Neuron (in vitro differentiated cells): ENCODE measurements around the gene FOXK1.

Experiments used
- H2AFZ ChIP-seq: one replicate; pipeline ENCODE4 v1.6.1; 2013; ENCODE audit warnings: low read depth, mild to moderate bottlenecking, inconsistent platforms, low read length, moderate library complexity
- H3K27me3 ChIP-seq: one replicate; pipeline ENCODE4 v1.6.1; 2013; ENCODE audit warnings: low read length; ENCODE audit not compliant: insufficient read depth
- H3K36me3 ChIP-seq: one replicate; pipeline ENCODE4 v1.6.1; 2013; ENCODE audit warnings: low read length; ENCODE audit not compliant: insufficient read depth
- H3K4me1 ChIP-seq: one replicate; pipeline ENCODE4 v1.6.1; 2013; ENCODE audit warnings: low read length; ENCODE audit not compliant: insufficient read depth
- H3K4me3 ChIP-seq: 2 replicates; pipeline ENCODE4 v1.5.1; 2013; ENCODE audit warnings: mild to moderate bottlenecking, low read length, moderate library complexity
- H3K9me3 ChIP-seq: one replicate; pipeline ENCODE4 v1.6.1; 2013; ENCODE audit warnings: low read length

FOXK1 gene

GRCh38 chr7:4693152-4693551, 11.1 kb downstream of the FOXK1 start:
- Histone ChIP-seq H3K9me3 (no peaks in the 10 kb centered on the region), H3K36me3 (no peaks in the 10 kb centered on the region), H3K4me3 (no peak overlapping the region), H2AFZ (no peak overlapping the region), H3K4me1 (peaks cover 5% of the 10 kb centered on the region), H3K27me3 (no peaks in the 10 kb centered on the region)

DNA sequence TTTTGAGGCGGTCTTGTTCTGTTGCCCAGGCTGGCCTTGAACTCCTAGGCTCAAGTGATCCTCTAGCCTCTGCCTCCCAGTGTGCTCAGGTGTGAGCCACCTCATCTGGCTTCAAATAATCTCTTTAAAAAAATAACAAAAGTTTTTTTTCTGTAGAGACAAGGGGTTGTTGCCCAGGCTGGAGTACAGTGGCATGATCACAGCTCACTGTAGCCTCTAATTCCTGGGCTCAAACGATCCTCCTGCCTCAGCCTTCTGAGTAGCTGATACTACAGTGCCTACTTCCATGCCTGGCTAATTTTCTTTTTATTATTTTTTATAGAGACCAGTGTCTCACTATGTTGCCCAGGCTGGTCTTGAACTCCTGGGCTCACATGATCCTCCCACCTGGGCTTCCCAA, 11.7 kb downstream of the FOXK1 start:
- no peak overlapping the region for H3K4me3 ChIP-seq
- H3K9me3 ChIP-seq, result no peaks in the 10 kb centered on the region
- no peaks in the 10 kb centered on the region for H3K36me3 ChIP-seq
- H3K27me3 ChIP-seq, result no peaks in the 10 kb centered on the region
- no peak overlapping the region for H2AFZ ChIP-seq
- H3K4me1 ChIP-seq, result peaks cover 5% of the 10 kb centered on the region

- H3K4me1 ChIP-seq, result peaks cover 5% of the 10 kb centered on the region
- H2AFZ ChIP-seq, result no peak overlapping the region
- H3K36me3 ChIP-seq, result no peaks in the 10 kb centered on the region
- H3K9me3 ChIP-seq, result no peaks in the 10 kb centered on the region
- H3K27me3 ChIP-seq, result no peaks in the 10 kb centered on the region
- no peak overlapping the region for H3K4me3 ChIP-seq
Measured at GRCh38 chr7:4694305-4694704, 12.2 kb downstream of the FOXK1 start.

- H3K36me3 ChIP-seq, result no peaks in the 10 kb centered on the region
- no peaks in the 10 kb centered on the region for H3K27me3 ChIP-seq
- no peak overlapping the region for H2AFZ ChIP-seq
- no peaks in the 10 kb centered on the region for H3K4me1 ChIP-seq
- H3K9me3 ChIP-seq, result no peaks in the 10 kb centered on the region
- H3K4me3 ChIP-seq, result no peak overlapping the region
Measured at GRCh38 chr7:4698707-4699275, 16.7 kb downstream of the FOXK1 start.

- H3K4me1 ChIP-seq, result no peaks in the 10 kb centered on the region
- H3K36me3 ChIP-seq, result no peaks in the 10 kb centered on the region
- H3K27me3 ChIP-seq, result no peaks in the 10 kb centered on the region
- H3K9me3 ChIP-seq, result no peaks in the 10 kb centered on the region
- no peak overlapping the region for H2AFZ ChIP-seq
- no peak overlapping the region for H3K4me3 ChIP-seq
Measured at GRCh38 chr7:4699841-4700240, 17.7 kb downstream of the FOXK1 start.

DNA sequence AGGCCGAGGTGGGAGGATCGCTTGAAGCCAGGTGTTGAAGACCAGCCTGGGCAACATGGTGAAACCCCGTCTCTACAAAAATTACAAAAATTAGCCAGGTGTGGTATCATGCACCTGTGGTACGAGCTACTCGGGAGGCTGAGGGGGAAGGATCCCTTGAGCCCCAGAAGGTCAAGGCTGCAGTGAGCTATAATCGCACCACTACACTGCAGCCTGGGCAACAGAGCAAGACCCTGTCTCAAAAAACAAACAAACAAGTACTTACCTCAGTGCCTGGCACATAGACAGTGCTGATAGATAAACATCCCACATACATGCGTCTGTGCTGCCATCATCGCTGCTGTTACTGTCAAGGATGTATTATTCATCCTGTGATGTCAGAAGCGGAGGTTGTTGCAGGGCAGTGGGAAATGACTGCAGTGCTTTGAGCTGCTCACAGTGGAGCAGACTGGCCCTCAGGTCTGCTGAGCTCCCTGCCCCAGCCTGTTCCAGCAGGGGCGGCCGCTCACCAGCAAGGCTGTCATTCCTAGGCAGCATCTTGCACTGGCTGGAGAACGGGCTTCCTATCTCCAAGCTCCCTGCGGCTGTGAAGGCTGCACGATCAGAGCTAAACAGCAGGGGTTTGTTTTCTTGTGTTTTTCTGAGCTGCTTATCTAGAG, 18.6 kb downstream of the FOXK1 start:
- no peaks in the 10 kb centered on the region for H3K27me3 ChIP-seq
- H3K4me3 ChIP-seq, result no peak overlapping the region
- no peaks in the 10 kb centered on the region for H3K9me3 ChIP-seq
- no peaks in the 10 kb centered on the region for H3K4me1 ChIP-seq
- no peaks in the 10 kb centered on the region for H3K36me3 ChIP-seq
- H2AFZ ChIP-seq, result no peak overlapping the region

DNA sequence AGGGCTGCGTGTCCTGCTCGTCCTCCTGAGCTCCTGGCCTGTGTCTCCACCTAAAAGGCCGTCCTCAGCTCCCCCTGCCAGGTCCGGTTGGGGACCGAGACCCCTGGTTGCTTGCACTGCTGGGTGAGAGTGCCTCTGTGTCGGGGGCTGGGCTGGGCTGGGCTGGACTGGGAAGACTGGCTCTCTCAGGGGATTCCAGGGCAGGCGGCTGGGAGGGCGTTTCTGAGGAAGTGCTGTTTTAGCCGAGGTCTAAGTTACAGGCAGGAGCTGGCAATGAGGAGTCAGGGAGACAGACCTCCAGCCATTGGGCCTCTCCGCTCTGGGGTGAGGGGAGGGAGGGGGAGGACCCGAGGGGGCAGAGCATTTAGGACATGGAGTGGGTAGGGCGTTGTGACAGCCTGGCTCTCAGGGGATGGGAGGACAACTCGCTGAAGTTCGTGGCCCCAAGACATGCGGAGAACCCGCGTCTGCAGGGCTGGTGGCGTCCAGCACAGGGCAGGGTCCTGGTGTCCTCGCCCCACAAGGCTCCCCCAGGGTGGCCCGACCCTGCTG, 20.9 kb downstream of the FOXK1 start:
- H3K9me3 ChIP-seq, result no peaks in the 10 kb centered on the region
- H3K4me1 ChIP-seq, result peaks cover 20% of the 10 kb centered on the region
- no peak overlapping the region for H2AFZ ChIP-seq
- no peak overlapping the region for H3K4me3 ChIP-seq
- no peaks in the 10 kb centered on the region for H3K36me3 ChIP-seq
- H3K27me3 ChIP-seq, result no peaks in the 10 kb centered on the region

GRCh38 chr7:4703532-4703931, 21.4 kb downstream of the FOXK1 start:
- Histone ChIP-seq H3K27me3 (no peaks in the 10 kb centered on the region), H3K4me3 (no peak overlapping the region), H2AFZ (no peak overlapping the region), H3K9me3 (no peaks in the 10 kb centered on the region), H3K36me3 (no peaks in the 10 kb centered on the region), H3K4me1 (peaks cover 24% of the 10 kb centered on the region)

- peaks cover 8% of the 10 kb centered on the region for H3K9me3 ChIP-seq
- H3K36me3 ChIP-seq, result peaks cover 11% of the 10 kb centered on the region
- H2AFZ ChIP-seq, result peak overlapping the region; percentile 1
- H3K4me1 ChIP-seq, result peaks cover 25% of the 10 kb centered on the region
- no peaks in the 10 kb centered on the region for H3K27me3 ChIP-seq
- H3K4me3 ChIP-seq, result peak overlapping the region; percentile 61
Measured at GRCh38 chr7:4706384-4707216, 24.5 kb downstream of the FOXK1 start.

GRCh38 chr7:4707217-4707741, 25.2 kb downstream of the FOXK1 start:
- peaks cover 9% of the 10 kb centered on the region for H3K9me3 ChIP-seq
- no peaks in the 10 kb centered on the region for H3K27me3 ChIP-seq
- peaks cover 16% of the 10 kb centered on the region for H3K36me3 ChIP-seq
- H3K4me3 ChIP-seq, result peak overlapping the region; percentile 61
- peak overlapping the region; percentile 1 for H2AFZ ChIP-seq
- H3K4me1 ChIP-seq, result peaks cover 25% of the 10 kb centered on the region

DNA sequence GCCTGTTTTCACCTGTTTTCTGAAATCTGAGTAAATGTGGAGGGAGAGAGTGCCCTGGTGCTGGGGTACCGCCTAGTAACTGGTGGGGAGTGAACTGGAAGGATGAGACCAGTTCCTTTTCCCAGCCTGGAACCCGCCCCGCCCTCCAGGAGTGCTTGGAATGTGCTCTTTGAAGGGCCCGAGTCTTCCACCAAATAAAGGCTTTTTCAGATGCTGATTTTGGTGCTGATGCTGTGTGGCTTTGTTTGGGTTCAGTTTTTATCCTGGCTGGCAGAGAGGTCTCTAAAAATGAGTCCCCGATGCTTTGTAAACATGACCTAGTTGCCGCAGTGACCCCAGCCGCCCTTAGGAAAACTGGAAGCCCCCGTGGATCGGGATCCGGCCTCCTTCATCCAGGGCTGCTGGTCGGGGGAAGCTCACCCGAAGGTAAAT, 25.9 kb downstream of the FOXK1 start:
- no peak overlapping the region for H2AFZ ChIP-seq
- no peaks in the 10 kb centered on the region for H3K27me3 ChIP-seq
- peak overlapping the region; percentile 61 for H3K4me3 ChIP-seq

DNA sequence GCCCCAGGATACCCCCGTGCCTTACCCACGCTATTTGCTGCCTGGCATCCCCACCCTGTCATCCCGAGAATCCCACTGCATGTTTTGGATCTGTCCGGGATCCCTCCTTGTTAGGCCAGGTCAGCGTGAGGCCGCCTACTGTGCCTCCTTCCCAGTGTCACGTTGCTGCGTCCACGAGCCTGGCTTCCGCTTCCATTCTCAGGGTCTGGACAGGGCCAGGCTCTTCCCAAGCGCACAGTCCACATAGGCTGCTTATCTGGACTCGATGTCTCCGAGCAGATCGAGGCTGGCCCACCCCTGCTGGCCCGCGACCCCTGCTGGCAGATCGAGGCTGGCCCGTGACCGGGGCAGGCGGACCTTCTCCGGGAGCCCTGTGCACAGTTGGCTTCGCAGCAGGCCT, 27.1 kb downstream of the FOXK1 start:
- no peak overlapping the region for H2AFZ ChIP-seq
- H3K4me3 ChIP-seq, result no peak overlapping the region
- H3K27me3 ChIP-seq, result no peaks in the 10 kb centered on the region
- peaks cover 17% of the 10 kb centered on the region for H3K36me3 ChIP-seq
- peaks cover 25% of the 10 kb centered on the region for H3K4me1 ChIP-seq
- peaks cover 13% of the 10 kb centered on the region for H3K9me3 ChIP-seq

More for the DNA sequence above, 25.9 kb downstream of the FOXK1 start:
- Histone ChIP-seq H3K4me1 (peaks cover 25% of the 10 kb centered on the region), H3K9me3 (peaks cover 12% of the 10 kb centered on the region), H3K36me3 (peaks cover 17% of the 10 kb centered on the region)

- Histone ChIP-seq H3K4me3 (no peak overlapping the region), H3K4me1 (peaks cover 23% of the 10 kb centered on the region)
Measured at GRCh38 chr7:4711093-4711492, 29.0 kb downstream of the FOXK1 start.

More at GRCh38 chr7:4711093-4711492, 29.0 kb downstream of the FOXK1 start:
- H3K9me3 ChIP-seq, result peaks cover 21% of the 10 kb centered on the region
- H3K36me3 ChIP-seq, result peaks cover 21% of the 10 kb centered on the region
- no peak overlapping the region for H2AFZ ChIP-seq
- no peaks in the 10 kb centered on the region for H3K27me3 ChIP-seq
